Measurements from ENCODE around the gene SOHLH1. TPM values are rescaled to one million over a fixed set of nuclear protein-coding genes. Genes with fewer than 3 reads are reported as not detected.

The SOHLH1 gene
- total RNA-seq, 1 donor from 2014 or later = not detected

DNA sequence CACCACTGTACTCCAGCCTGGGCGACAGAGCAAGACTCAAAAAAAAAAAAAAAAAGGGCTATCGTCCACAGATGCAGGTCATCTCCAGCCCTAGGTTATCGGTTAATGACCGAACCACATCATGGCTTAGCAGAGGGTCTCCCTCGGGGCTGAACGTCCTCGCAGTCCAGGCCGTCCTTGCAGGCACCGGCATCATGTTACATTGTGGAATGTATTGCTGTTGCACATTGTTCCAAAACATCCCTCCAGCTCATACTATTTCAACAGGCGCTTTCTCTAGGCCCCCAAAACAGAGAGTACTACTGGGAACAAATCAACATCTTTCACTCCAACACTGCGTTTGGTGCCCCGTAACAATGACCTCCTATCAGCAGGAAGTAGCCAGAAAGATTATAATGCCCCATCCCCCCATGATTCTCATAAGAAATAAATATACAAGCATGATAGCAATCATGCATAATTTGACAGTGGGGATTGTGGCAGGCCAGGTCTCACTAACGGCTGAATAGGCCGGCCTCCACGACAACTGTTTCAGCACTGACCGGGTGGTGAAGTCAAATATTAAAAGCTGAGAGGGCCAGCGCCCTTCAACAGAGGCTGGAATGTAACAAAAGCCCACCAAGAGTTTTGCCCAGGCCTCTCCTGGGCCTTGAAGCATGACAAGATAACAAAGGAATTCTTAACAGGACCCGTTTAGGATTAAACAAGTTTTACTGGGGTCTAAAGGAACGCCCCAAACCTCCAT lies 37.3 kb downstream of the SOHLH1 start:
- Histone ChIP-seq H3K27ac (no peak overlapping the region), H3K4me1 (no peaks in the 10 kb centered on the region), H3K36me3 (no peaks in the 10 kb centered on the region), H3K9me3 (no peaks in the 10 kb centered on the region), H3K4me3 (no peak overlapping the region), H3K27me3 (no peaks in the 10 kb centered on the region)
- no peak for DNase-seq (ENCODE audit: low spot score in 2 of 2)
- TF ChIP-seq, protein P1, sequence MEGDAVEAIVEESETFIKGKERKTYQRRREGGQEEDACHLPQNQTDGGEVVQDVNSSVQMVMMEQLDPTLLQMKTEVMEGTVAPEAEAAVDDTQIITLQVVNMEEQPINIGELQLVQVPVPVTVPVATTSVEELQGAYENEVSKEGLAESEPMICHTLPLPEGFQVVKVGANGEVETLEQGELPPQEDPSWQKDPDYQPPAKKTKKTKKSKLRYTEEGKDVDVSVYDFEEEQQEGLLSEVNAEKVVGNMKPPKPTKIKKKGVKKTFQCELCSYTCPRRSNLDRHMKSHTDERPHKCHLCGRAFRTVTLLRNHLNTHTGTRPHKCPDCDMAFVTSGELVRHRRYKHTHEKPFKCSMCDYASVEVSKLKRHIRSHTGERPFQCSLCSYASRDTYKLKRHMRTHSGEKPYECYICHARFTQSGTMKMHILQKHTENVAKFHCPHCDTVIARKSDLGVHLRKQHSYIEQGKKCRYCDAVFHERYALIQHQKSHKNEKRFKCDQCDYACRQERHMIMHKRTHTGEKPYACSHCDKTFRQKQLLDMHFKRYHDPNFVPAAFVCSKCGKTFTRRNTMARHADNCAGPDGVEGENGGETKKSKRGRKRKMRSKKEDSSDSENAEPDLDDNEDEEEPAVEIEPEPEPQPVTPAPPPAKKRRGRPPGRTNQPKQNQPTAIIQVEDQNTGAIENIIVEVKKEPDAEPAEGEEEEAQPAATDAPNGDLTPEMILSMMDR (IDR thresholded peaks at IDR 0.05) = no peak
- intact Hi-C loops (cut with DNase I) = no loop called here

DNA sequence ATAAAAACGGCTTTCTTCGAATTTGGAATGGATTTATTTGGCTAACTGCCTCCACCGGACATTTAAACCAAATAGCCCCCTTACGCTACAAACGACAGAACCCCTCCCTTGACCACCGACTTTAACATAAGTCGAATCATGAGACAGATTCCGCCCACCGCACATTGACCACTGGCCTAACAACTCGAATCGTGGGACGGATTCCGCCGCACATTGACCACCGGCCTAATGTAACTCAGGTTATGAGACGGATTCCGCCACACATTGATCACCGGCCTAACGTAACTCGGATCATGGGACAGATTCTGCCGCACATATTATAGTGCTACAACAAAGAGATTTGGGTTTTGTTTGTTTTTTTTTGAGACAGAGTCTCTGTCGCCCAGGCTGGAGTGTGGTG lies 38.9 kb downstream of the SOHLH1 start:
- intact Hi-C loops (cut with DNase I) = no loop called here
- H3K36me3 ChIP-seq = no peaks in the 10 kb centered on the region
- H3K4me1 ChIP-seq = no peaks in the 10 kb centered on the region
- TF ChIP-seq, protein P1 (IDR thresholded peaks at IDR 0.05) = no peak
- no peaks in the 10 kb centered on the region for H3K27me3 ChIP-seq
- no peak overlapping the region for H3K4me3 ChIP-seq
- H3K27ac ChIP-seq = no peak overlapping the region
- no peaks in the 10 kb centered on the region for H3K9me3 ChIP-seq
- DNase-seq (ENCODE audit: low spot score in 2 of 2) = no peak

DNA sequence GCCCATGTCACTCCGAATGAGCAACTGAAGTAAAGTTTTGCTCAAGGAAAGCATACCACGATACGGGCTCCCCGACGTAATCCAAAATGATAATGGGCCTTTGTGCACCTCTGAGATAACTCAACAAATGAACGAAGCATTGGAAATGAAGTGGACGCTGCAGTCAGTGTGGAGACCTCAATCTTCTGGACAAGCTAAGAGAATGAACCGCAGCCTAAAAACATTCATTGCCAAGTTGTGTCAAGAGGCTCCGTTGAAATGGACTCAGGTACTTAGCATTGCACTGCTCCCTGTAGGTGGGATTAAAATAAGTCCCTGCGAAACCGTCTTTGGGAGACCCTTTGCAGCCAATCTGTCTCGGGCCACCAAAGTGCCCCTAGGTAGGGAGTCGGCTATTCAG lies 40.0 kb downstream of the SOHLH1 start:
- intact Hi-C loops (cut with DNase I) = no loop called here
- Histone ChIP-seq H3K9me3 (no peaks in the 10 kb centered on the region), H3K27ac (no peak overlapping the region), H3K36me3 (no peaks in the 10 kb centered on the region), H3K4me3 (no peak overlapping the region), H3K4me1 (no peaks in the 10 kb centered on the region), H3K27me3 (no peaks in the 10 kb centered on the region)
- no peak for DNase-seq (ENCODE audit: low spot score in 2 of 2)
- TF ChIP-seq, protein P1 (IDR thresholded peaks at IDR 0.05) = no peak

DNA sequence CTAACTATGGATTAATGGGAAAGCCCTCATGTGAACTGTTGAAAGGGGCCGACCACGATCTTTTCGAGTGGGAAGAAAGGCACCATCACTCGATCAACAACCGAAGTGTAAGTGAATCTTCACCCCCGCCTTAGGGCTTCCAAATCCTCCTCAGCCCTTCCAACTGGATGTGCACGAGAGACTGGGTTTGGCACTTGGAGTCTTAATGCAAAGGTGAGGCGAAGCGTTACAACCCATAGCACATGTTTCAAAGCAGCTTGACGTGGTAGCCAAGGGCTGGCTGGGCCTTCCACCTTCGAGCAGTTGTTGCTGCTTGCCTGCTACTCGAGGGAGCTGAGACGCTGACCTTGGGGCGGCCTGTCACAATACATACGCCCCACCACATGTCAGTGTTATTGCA lies 41.9 kb downstream of the SOHLH1 start:
- DNase-seq (ENCODE audit: low spot score in 2 of 2) = no peak
- no peaks in the 10 kb centered on the region for H3K27me3 ChIP-seq
- H3K36me3 ChIP-seq = no peaks in the 10 kb centered on the region
- TF ChIP-seq, protein P1 (IDR thresholded peaks at IDR 0.05) = no peak
- H3K9me3 ChIP-seq = no peaks in the 10 kb centered on the region
- H3K4me3 ChIP-seq = no peak overlapping the region
- no peak overlapping the region for H3K27ac ChIP-seq
- intact Hi-C loops (cut with DNase I) = no loop called here
- H3K4me1 ChIP-seq = no peaks in the 10 kb centered on the region

DNA sequence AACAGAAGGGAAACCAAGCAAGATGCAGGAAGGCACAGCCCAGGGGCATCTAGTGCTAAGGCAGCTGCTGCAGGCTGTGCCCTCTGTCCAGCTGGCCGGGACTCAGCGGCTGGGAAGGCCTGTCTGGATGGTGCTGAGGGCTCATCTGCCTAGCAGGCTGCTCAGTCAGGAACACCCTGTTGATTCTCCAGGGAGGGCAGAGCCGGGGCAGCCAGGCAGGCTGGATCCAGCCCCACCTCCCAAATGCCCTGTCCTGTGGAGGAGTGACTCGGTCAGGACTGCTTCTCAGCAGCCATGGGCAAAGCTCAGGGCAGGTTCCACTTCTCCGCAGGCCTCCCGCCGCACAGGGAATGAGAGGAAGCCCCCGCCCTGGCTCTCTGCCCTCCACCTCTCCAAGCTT lies 44.0 kb downstream of the SOHLH1 start:
- H3K4me1 ChIP-seq = no peaks in the 10 kb centered on the region
- intact Hi-C loops (cut with DNase I) = no loop called here
- no peak for DNase-seq (ENCODE audit: low spot score in 2 of 2)
- no peak overlapping the region for H3K4me3 ChIP-seq
- no peak overlapping the region for H3K27ac ChIP-seq
- no peaks in the 10 kb centered on the region for H3K27me3 ChIP-seq
- TF ChIP-seq, protein P1 (IDR thresholded peaks at IDR 0.05) = no peak
- H3K9me3 ChIP-seq = no peaks in the 10 kb centered on the region
- H3K36me3 ChIP-seq = no peaks in the 10 kb centered on the region
